HEK293 (cell line): ENCODE measurements around the gene NATD1.

Experiments used
- MYNN ChIP-seq: fragments of 450-650 bp; formaldehyde crosslinking; IDR thresholded peaks from 2 replicates; pipeline ENCODE4 v1.5.1; 2016; ENCODE audit warnings: missing biosample characterization, missing genetic modification characterization, borderline replicate concordance
- SALL2 ChIP-seq: fragments of 450-650 bp; formaldehyde crosslinking; IDR thresholded peaks from 2 replicates; pipeline ENCODE4 v1.5.0; 2017; ENCODE audit warnings: missing biosample characterization, mild to moderate bottlenecking, missing genetic modification characterization, borderline replicate concordance
- ZNF274 ChIP-seq, 2 experiments: fragments of 200-500 bp in 1 of 2; fragments of 450-650 bp in 1 of 2; sonication (Bioruptor generic) in 1 of 2; formaldehyde crosslinking in 1 of 2; IDR thresholded peaks; 2 replicates each; pipeline versions ENCODE4 v1.5.1 to v1.6.1; 2014 to 2016; ENCODE audit warnings: borderline replicate concordance in 1 of 2, inconsistent platforms in 1 of 2, low read length in 1 of 2, missing biosample characterization in 1 of 2, missing genetic modification characterization in 1 of 2
- ZNF560 ChIP-seq: fragments of 450-650 bp; formaldehyde crosslinking; IDR thresholded peaks from 2 replicates; pipeline ENCODE4 v1.5.1; 2017; ENCODE audit warnings: missing biosample characterization, missing genetic modification characterization, borderline replicate concordance
- ZNF777 ChIP-seq: fragments of 450-650 bp; formaldehyde crosslinking; IDR thresholded peaks from 2 replicates; pipeline ENCODE4 v1.5.1; 2017; ENCODE audit warnings: missing biosample characterization, missing genetic modification characterization, borderline replicate concordance
- TF ChIP-seq, protein P1 (sequence below): fragments of 450-650 bp; formaldehyde crosslinking; IDR thresholded peaks from 2 replicates; pipeline ENCODE4 v1.5.1; 2016; ENCODE audit warnings: missing biosample characterization, missing genetic modification characterization
- TF ChIP-seq, protein P2 (sequence below): fragments of 450-650 bp; formaldehyde crosslinking; IDR thresholded peaks from 2 replicates; pipeline ENCODE4 v1.5.1; 2016; ENCODE audit warnings: missing biosample characterization, missing genetic modification characterization

DNA sequence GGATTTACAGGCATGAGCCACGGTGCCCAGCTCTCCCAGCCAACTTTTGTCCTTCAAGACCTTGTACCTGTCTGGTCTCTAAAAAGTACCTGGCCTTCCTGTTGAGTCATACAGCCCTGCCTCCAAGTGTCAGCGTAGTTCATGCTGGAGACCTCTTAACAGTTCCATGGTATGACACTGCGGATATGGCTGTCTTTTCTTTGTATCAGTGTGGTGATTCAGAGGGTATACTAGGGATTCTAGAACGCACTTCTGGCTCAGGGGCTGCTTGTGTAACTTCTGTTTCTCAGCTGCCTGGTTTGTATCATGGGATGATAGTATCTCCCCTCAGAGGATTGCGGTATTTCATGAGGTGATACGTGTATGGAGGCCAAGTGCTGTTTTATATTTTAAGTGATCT lies 37.3 kb downstream of the NATD1 start:
- TF ChIP-seq, protein P1, sequence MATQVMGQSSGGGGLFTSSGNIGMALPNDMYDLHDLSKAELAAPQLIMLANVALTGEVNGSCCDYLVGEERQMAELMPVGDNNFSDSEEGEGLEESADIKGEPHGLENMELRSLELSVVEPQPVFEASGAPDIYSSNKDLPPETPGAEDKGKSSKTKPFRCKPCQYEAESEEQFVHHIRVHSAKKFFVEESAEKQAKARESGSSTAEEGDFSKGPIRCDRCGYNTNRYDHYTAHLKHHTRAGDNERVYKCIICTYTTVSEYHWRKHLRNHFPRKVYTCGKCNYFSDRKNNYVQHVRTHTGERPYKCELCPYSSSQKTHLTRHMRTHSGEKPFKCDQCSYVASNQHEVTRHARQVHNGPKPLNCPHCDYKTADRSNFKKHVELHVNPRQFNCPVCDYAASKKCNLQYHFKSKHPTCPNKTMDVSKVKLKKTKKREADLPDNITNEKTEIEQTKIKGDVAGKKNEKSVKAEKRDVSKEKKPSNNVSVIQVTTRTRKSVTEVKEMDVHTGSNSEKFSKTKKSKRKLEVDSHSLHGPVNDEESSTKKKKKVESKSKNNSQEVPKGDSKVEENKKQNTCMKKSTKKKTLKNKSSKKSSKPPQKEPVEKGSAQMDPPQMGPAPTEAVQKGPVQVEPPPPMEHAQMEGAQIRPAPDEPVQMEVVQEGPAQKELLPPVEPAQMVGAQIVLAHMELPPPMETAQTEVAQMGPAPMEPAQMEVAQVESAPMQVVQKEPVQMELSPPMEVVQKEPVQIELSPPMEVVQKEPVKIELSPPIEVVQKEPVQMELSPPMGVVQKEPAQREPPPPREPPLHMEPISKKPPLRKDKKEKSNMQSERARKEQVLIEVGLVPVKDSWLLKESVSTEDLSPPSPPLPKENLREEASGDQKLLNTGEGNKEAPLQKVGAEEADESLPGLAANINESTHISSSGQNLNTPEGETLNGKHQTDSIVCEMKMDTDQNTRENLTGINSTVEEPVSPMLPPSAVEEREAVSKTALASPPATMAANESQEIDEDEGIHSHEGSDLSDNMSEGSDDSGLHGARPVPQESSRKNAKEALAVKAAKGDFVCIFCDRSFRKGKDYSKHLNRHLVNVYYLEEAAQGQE (tag by site-specific recombination), result no peak
- TF ChIP-seq MYNN (tag by site-specific recombination) (no peak), ZNF777 (tag by site-specific recombination) (no peak), ZNF560 (no peak), ZNF274 (IDR thresholded peaks at IDR 0.05; ENCODE audit: low read length) (no peak), ZNF274 (tag by site-specific recombination; IDR thresholded peaks at IDR 0.05; ENCODE audit: borderline replicate concordance) (no peak), SALL2 (tag by site-specific recombination) (no peak)
- TF ChIP-seq, protein P2, sequence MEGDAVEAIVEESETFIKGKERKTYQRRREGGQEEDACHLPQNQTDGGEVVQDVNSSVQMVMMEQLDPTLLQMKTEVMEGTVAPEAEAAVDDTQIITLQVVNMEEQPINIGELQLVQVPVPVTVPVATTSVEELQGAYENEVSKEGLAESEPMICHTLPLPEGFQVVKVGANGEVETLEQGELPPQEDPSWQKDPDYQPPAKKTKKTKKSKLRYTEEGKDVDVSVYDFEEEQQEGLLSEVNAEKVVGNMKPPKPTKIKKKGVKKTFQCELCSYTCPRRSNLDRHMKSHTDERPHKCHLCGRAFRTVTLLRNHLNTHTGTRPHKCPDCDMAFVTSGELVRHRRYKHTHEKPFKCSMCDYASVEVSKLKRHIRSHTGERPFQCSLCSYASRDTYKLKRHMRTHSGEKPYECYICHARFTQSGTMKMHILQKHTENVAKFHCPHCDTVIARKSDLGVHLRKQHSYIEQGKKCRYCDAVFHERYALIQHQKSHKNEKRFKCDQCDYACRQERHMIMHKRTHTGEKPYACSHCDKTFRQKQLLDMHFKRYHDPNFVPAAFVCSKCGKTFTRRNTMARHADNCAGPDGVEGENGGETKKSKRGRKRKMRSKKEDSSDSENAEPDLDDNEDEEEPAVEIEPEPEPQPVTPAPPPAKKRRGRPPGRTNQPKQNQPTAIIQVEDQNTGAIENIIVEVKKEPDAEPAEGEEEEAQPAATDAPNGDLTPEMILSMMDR, result no peak
